ENCODE measurements around the gene MAOA. TPM values are rescaled to one million over a fixed set of nuclear protein-coding genes. Genes with fewer than 3 reads are reported as not detected.
A peak's percentile ranks its signal among the peaks of the same experiment; 100 is the strongest.

The MAOA gene
- total and polyA plus RNA-seq, 8 donors: 17.1 to 106 (median 43.2) TPM

- no peak for TF ChIP-seq CTCF (IDR thresholded peaks at IDR 0.05)
- FAIRE-seq (no peak), ATAC-seq (no peak), DNase-seq (no peak)
- peaks cover 0 to 15% (median 0%) of the 10 kb centered on the region in 4 donors for H3K27me3 ChIP-seq
- intact Hi-C loops (cut with DNase I): no loop called here
- H3K9me3 ChIP-seq: no peaks in the 10 kb centered on the region
- no peak overlapping the region for H3K4me3 ChIP-seq
- no peaks in the 10 kb centered on the region for H3K4me1 ChIP-seq
- no peaks in the 10 kb centered on the region for H3K36me3 ChIP-seq
- H3K27ac ChIP-seq: no peak overlapping the region
Measured at GRCh38 chrX:43627147-43627546, 29.0 kb upstream of the MAOA start.

GRCh38 chrX:43627669-43628068 is 28.4 kb upstream of the MAOA start:
- ATAC-seq: no peak
- WGBS, 2 donors: 78 to 91% methylated on average over 1 of the region's 1 CpG
- TF ChIP-seq CTCF (IDR thresholded peaks at IDR 0.05): no peak

GRCh38 chrX:43629229-43629628 is 26.9 kb upstream of the MAOA start:
- FAIRE-seq: no peak
- no peaks in the 10 kb centered on the region for H3K4me1 ChIP-seq
- H3K4me3 ChIP-seq: no peak overlapping the region
- intact Hi-C loops (cut with DNase I): no loop called here
- H3K36me3 ChIP-seq: no peaks in the 10 kb centered on the region
- no peak for DNase-seq
- no peak for TF ChIP-seq CTCF (IDR thresholded peaks at IDR 0.05)
- H3K27ac ChIP-seq: no peak overlapping the region
- no peaks in the 10 kb centered on the region for H3K9me3 ChIP-seq
- peaks cover 0 to 15% (median 0%) of the 10 kb centered on the region in 4 donors for H3K27me3 ChIP-seq
- 9 to 18% methylated on average over 1 of the region's 1 CpG for WGBS, 2 donors
- peak in 1 of 4 donors; percentile 29 for ATAC-seq

More at GRCh38 chrX:43627669-43628068, 28.4 kb upstream of the MAOA start:
- no peak overlapping the region for H3K27ac ChIP-seq
- H3K27me3 ChIP-seq: peaks cover 0 to 17% (median 0%) of the 10 kb centered on the region in 4 donors
- no peaks in the 10 kb centered on the region for H3K9me3 ChIP-seq
- intact Hi-C loops (cut with DNase I): no loop called here
- no peaks in the 10 kb centered on the region for H3K36me3 ChIP-seq
- no peaks in the 10 kb centered on the region for H3K4me1 ChIP-seq
- no peak overlapping the region for H3K4me3 ChIP-seq
- DNase-seq (no peak), FAIRE-seq (no peak)

GRCh38 chrX:43631841-43632240 is 24.3 kb upstream of the MAOA start:
- FAIRE-seq: no peak
- DNase-seq: no peak
- WGBS, 2 donors: 67 to 96% methylated on average over 1 of the region's 1 CpG
- no peak for ATAC-seq
- Histone ChIP-seq H3K4me1 (no peaks in the 10 kb centered on the region), H3K4me3 (no peak overlapping the region), H3K9me3 (no peaks in the 10 kb centered on the region), H3K27ac (no peak overlapping the region), H3K36me3 (no peaks in the 10 kb centered on the region), H3K27me3 (peaks cover 0 to 13% (median 2%) of the 10 kb centered on the region in 4 donors)
- TF ChIP-seq CTCF (IDR thresholded peaks at IDR 0.05): no peak
- intact Hi-C loops (cut with DNase I): no loop called here

GRCh38 chrX:43633081-43633480 is 23.0 kb upstream of the MAOA start:
- H3K27ac ChIP-seq: no peak overlapping the region
- no peak for ATAC-seq
- 52 to 81% methylated on average over 1 of the region's 1 CpG for WGBS, 2 donors
- no peak for FAIRE-seq
- H3K36me3 ChIP-seq: no peaks in the 10 kb centered on the region
- peaks cover 0 to 13% (median 2%) of the 10 kb centered on the region in 4 donors for H3K27me3 ChIP-seq
- H3K4me3 ChIP-seq: no peak overlapping the region
- TF ChIP-seq CTCF (IDR thresholded peaks at IDR 0.05): no peak
- H3K9me3 ChIP-seq: no peaks in the 10 kb centered on the region
- H3K4me1 ChIP-seq: no peaks in the 10 kb centered on the region
- no peak for DNase-seq
- intact Hi-C loops (cut with DNase I): no loop called here
